ENCODE data around the gene IQUB. TPM values are rescaled to one million over a fixed set of nuclear protein-coding genes. Genes with fewer than 3 reads are reported as not detected.
"Not testable (repeated sequence)": the region's sequence is repeated elsewhere in the genome, so short reads cannot be mapped to it uniquely, and the experiment has no call there.

Gene IQUB
- total RNA-seq, 1 donor from 2014 or later: 0.13 TPM

DNA sequence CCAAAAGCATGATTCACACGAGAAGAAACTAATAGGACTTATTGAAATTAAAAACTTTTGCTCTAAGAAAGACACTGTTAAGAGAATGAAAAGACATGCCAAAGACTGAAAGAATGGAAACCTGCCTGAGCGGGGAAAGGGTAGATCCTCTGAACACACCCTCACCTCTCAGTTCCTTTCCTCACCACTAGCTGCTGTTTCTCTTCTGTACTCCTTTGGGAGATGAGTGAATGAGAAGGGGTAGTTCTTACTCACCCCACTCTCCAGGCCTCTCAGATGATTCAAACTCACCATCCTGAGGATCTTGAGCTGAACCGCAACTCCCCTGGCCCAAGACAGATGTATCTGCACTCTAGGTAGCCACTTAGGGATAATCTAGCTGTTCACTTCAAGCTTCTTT is 41.9 kb downstream of the IQUB start:
- DNase-seq (ENCODE audit: low read depth in 2 of 2): no peak

DNA sequence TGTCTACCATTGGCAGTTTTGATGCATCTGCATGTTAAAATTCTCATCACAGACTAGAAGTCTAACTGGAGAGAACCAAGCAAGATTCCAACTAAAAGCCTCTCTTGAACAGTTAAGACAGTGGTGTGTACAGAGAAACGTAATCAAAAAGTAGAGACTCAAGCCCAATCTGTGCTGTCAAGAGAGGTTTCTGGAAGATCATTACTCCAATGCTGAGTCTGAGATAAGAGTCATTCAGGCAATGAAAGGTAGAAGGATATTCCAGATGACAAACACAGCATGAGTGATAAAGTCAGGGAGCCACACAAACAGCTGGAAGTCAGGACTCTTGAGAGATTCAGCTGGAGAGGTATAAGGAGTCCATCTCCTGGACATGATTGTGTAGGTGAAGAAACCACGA is 48.7 kb downstream of the IQUB start:
- no peak for DNase-seq (ENCODE audit: low read depth in 2 of 2)

DNA sequence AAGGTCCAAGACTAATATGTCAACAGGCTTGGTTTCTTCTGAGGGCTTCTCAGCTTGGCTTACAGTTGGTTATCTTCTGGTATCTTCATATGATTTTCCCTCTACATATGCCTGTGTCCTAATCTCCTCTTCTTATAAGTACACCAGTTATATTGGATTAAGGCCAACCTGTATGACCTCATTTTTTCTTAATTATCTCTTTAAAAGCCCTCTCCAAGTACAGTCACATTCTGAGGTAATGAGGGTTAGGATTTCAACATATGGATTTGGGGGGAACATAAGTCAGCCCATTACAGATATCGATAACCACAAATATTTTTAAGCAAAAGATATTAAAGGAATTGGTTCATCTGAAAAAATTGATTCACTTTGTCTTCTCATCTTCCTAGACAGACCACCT is 49.2 kb downstream of the IQUB start:
- DNase-seq (ENCODE audit: low read depth in 2 of 2): no peak

DNA sequence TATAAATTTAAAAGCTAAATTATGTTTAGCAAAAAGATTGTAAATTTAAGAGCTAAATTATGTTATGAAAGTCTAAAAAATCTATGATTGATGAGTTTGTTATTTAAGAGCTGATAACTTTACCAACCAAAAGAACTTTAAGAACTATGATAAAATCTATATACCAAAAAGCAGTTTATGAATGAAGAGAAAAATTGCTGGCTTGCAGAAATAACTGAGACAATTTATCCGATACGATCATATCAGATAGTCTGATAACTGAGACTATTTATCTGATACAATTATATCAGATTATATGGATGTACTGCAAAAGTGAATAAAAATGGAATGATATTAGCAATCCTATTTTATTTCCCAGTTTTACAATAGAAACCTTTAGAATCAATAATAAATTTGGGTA is 50.2 kb downstream of the IQUB start:
- DNase-seq (ENCODE audit: low read depth in 2 of 2): no peak

DNA sequence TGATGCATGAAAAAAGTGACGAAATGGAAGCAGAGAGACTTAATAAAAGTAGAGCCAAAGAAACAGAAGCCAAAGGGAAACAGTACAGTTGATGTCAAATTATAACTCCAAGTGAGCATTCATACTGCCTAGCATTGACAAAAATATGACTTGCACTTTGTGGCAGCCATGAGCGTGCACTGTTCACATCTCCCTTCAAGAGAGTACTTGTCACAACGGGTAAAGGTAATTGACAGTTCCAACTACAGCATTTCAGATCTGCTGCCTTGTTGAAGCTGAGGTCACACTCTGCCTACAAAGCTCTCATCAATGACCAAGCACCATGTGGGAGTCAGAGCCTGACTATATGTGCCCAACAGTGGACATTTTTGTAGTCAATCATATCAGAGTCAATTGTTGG is 54.3 kb downstream of the IQUB start:
- no peak for DNase-seq (ENCODE audit: low read depth in 2 of 2)

DNA sequence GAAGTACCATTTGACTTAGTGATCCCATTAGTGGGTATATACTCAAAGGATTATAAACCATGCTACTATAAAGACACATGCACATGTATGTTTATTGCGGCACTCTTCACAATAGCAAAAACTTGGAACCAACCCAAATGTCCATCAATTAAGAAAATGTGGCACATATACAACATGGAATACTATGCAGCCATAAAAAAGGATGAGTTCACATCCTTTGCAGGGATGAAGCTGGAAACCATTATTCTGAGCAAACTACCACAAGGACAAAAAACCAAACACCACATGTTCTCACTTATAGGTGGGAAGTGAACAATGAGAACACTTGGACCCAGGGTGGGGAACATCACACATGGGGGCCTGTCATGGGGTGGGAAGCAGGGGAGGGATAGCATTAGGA is 56.3 kb downstream of the IQUB start:
- not testable (repeated sequence) for DNase-seq (ENCODE audit: low read depth in 2 of 2)

- no peak for DNase-seq (ENCODE audit: low read depth in 2 of 2)
Observed at GRCh38 chr7:123472750-123473445, 61.5 kb downstream of the IQUB start.

- DNase-seq (ENCODE audit: low read depth in 2 of 2): no peak
Observed at GRCh38 chr7:123472327-123472726, 62.1 kb downstream of the IQUB start.

DNA sequence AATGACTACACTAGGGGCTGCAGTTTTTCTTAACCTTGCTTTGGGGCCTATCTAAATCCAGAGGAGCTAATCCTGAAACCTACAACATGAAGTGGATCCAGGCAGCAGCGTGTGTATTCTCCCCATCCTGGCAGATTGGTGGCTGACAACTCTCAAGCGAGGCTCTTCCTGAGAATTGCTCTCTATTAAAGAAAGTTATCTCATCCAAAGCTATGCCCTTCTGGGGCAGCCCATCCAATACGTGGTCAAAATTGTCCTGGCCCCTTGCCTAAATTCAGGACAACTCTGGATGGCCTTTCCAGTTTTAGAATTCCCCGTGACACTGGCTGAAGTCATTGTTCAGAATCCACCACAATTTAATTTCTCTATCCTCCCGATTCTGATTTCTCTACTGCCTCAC is 66.1 kb downstream of the IQUB start:
- DNase-seq (ENCODE audit: low read depth in 2 of 2): no peak

GRCh38 chr7:123463890-123464289 is 70.5 kb downstream of the IQUB start:
- no peak for DNase-seq (ENCODE audit: low read depth in 2 of 2)

GRCh38 chr7:123460616-123461015 is 73.8 kb downstream of the IQUB start:
- no peak for DNase-seq (ENCODE audit: low read depth in 2 of 2)

DNA sequence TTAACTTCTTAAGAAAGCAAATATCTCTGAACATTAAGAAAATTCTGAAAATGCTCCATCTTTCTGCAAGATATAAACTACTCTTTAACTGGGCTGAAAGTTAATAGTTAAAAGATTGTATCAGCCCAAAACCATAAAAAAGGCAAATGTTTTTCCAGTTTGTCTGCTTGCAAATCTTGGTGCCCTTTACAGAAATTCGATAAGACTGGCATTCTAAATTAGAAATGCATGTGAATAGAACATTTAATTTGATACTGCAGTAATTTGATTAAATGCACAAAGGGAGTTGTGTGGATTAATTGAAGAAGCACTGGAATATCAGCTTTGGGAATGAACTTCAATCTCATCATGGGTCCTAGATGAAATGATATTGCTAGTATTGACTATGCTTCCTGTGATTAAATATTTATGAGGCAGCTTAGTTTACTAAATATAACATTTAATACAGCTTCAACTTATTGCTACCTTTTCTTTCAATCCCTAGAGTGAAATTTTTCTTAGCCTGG is 78.4 kb downstream of the IQUB start:
- no peak for DNase-seq (ENCODE audit: low read depth in 2 of 2)

- no peak for DNase-seq (ENCODE audit: low read depth in 2 of 2)
Observed at GRCh38 chr7:123440101-123440548, 94.3 kb downstream of the IQUB start.

- no peak for DNase-seq (ENCODE audit: low read depth in 2 of 2)
Observed at GRCh38 chr7:123439191-123439590, 95.2 kb downstream of the IQUB start.

GRCh38 chr7:123437447-123437995 is 96.9 kb downstream of the IQUB start:
- DNase-seq (ENCODE audit: low read depth in 2 of 2): no peak

DNA sequence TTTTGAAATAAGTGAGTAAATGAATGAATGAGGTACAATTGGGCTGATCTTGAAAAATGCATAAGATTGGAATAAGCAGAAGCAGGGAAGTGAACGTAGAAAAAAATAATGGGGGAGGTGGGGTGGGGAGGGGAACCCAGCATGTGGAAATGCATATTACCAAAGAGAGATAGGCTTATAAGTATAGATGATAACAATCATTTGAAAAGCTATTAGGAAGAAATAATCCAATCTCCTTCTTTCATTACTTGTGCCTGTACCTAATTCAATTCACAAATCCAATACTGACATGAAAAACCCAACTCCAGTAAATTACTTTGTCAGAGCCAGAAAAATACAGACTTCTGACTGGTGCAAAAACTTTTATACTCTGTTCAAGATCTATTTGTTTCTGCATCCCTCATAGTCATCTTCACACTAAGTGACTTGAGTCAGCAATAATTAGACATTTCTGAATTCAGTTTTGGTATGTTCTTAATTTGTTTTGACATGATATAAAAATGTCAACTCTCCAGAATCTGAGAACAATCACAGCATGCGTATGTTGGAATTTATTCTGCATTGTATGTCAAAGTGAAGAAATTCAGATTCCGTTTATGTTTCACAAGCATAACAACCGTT is 99.2 kb downstream of the IQUB start:
- no peak for DNase-seq (ENCODE audit: low read depth in 2 of 2)

DNA sequence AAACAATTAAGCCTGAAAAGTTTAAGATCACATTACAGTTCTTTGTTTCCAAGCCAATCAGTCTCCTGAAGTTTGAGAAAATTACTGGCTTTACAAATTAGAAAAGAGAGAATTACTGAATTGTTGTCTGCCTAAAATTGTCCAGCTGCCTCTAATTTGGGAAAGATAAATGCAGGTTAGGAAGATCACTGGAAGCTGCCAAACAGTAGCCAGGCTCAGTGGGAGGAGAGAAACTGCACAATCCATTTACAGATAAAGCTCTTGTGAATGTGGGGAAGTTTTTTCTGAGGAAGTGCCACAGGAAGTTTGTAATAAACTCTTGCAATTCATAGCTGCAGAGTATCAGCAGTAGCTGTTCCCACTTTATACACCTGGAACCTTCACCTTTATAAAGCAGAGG is 100.7 kb downstream of the IQUB start:
- no peak for DNase-seq (ENCODE audit: low read depth in 2 of 2)

DNA sequence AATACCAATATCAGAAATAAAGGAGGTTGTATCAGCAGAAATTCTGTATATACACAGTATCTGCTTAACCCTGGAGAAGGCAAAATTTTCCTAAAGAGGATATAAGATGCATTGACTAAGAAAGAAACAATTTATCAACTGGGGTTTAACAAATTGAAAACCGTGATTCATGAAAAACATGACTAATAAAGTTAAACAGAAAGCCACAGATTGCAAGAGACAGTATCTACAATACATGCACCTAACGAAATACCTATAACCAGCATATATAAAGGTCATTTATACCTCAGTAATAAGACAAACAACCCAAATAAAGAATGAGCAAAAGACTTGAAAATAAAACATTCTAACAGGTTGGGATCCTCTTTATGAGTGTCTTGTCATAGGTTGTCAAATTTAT is 101.8 kb downstream of the IQUB start:
- DNase-seq (ENCODE audit: low read depth in 2 of 2): no peak

GRCh38 chr7:123431075-123431614 is 103.2 kb downstream of the IQUB start:
- DNase-seq (ENCODE audit: low read depth in 2 of 2): no peak

GRCh38 chr7:123425246-123425645 is 109.1 kb downstream of the IQUB start:
- DNase-seq (ENCODE audit: low read depth in 2 of 2): no peak

DNA sequence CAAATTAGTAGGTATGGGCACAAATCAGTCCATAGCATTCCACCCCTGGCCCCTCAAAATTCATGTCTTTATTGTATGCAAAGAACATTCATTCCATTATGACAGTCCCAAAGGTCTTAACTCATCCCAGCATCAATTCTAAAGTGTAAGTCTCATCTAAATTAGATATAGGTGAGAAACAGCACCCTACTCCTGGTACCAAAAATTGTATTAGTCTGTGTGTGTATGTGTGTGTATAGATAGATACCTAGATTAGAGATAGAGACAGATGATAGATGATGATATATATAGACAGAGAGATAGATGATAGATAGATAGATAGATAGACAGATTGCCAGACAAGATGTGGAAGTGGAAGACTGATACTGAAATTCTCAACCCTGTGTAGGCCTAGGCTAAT is 109.9 kb downstream of the IQUB start:
- no peak for DNase-seq (ENCODE audit: low read depth in 2 of 2)

- no peak for DNase-seq (ENCODE audit: low read depth in 2 of 2)
Observed at GRCh38 chr7:123423622-123424021, 110.8 kb downstream of the IQUB start.

GRCh38 chr7:123417580-123417979 is 116.8 kb downstream of the IQUB start:
- no peak for DNase-seq (ENCODE audit: low read depth in 2 of 2)
